Stimulated activated naive CD4-positive, alpha-beta T cell (primary cell): ENCODE results near the gene VAPB.

Experiments
- DNase-seq, 6 experiments: peaks; one replicate each; lab custom pipeline; 2025; lab: John Stamatoyannopoulos, UW

The VAPB gene

DNA sequence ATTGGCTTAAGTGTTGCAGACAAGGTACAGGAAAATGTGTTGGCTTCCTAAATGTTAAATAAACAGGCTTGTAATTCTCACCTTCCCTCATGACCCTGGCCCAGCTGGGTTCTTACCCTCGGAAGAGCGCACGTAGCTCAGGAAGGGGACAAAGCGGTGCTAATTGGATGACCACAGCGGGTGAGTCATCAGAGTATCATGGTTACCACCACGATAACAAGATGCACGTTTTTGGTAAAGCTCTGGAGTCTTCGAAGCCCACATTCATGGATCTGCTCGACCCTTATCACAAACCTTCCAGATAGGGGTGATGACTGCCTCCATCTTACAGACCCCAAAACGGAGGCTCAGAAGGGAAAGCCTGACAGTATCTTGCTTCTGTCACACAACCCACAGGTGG lies 93.4 kb downstream of the VAPB start:
- no peak for DNase-seq

DNA sequence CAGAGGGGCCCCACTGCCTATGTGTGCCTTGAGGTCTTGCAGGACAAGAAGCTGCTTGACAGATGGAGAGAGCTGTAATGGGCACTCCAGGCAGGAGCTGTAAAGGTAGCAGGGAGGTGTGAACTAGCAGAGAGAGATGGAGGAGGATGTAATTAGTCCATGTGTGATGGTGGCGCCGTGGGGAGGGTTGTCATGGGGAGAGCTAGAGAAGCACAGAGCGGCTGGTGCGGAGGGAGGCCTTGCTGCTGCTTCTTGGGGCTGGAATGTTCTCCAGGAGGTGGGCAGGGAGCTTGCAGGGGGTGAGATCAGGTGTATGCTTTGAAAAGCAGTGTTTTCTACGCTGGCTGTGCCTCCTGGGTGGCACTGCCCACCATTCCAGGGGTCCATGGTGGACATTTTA lies 94.0 kb downstream of the VAPB start:
- no peak for DNase-seq

DNA sequence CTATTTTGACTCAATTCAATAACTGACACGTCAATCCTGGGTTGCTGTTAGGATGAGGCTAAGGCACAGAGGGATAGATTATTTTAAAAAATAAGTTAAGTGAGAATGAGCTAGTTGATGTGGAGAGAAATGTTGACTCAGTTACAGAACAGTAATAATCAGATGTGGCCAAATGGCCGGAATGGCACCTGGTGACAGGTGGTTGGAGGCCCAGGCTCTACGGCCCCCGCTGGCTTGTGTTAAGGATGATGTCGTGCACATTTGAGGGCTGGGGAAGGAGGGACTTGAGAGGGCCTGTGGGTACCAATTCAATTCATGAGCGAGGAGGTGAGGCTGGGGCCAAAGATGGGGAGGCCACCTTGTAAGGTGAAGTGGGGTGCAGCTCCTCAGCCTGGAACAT lies 94.4 kb downstream of the VAPB start:
- no peak for DNase-seq

DNA sequence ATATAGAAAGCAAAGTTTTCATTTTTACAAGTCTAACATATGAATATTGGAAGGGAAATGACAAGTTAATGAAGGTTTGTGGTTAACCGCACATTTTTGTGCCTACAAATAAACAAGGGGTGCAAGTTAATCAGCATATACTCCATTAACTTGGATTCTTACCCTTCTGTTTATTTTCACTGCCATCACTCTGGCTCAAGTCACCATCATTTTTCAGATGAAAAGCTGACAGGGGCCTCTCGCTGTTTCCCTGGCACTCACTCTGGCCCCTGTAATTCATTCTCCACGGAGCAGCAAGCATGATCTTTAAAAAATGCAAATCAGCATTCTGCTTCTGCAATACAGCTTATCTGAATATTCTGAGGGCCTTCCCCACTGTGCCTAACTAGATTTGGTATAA lies 96.4 kb downstream of the VAPB start:
- no peak for DNase-seq

DNA sequence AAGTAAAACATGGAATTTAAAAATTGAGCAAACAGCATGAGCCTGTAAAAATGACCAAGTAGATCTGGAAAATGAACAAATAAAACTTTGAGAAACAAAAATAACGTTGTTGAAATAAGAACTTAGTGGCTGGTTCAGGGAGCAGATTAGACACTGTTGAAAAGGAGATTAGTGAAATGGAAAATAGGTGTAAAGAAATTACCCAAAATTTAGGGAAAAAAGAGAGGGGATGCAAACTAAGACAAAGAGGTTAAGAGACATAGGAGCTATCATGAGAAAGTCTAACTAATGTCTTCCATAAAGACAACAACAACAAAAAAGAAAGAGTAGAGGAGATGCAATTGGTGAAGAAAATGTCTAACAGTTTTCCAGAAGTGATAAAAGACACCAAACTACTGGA lies 97.2 kb downstream of the VAPB start:
- no peak for DNase-seq

DNA sequence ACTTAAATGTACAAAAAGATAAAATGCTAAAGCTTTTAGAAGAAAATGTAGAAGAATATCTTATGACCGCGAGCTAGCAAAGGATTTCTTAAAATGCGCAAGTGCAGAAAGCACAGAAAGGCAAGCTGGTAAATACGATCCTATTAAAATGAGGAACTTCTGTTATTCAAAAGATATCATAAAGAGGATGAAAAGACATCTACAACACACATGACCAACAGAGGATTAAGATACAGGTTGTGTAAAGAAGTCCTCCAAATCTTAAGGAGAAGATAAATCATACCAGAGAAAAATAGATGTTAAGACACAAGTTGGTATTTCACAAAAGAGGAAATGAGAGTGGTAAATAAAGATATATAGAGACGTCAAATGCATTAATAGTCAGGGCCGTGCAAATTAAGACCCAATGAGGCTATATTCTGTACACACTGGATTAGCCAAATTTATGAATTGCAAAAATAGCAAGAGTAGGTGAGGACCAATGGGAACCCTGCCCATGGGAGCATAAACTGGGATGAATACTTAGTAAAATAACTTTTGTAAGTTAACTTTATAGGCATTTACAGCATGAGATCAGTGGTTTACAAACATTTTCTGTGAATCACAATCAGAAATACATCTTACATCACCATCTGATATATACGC lies 103.2 kb downstream of the VAPB start:
- DNase-seq, result no peak

DNA sequence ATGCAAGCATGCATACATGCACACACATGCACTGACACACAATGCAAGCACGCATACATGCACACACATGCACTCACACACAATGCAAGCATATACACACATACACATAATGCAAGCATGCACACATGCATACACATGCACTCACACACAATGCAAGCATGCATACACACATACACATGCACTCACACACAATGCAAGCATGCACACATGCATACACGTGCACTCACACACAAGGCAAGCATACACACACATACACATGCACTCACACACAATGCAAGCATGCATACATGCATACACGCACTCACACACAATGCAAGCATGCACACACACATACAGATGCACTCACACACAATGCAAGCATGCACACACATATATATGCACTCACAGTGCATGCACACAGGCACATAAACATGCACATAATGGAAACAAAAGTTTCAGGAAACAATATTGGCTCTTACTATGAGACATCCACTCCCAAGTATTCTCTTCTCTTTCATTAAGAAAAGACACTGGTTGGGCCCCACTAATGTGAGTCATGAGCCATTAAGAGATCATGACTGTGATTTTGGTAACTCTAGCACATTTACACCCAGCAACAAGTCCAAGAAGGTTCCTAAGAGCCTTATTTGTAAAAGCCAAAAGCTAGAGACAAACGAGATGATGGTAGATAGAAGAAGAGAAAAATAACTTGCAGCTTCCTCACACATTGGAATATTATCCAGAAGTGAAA lies 103.9 kb downstream of the VAPB start:
- no peak for DNase-seq

DNA sequence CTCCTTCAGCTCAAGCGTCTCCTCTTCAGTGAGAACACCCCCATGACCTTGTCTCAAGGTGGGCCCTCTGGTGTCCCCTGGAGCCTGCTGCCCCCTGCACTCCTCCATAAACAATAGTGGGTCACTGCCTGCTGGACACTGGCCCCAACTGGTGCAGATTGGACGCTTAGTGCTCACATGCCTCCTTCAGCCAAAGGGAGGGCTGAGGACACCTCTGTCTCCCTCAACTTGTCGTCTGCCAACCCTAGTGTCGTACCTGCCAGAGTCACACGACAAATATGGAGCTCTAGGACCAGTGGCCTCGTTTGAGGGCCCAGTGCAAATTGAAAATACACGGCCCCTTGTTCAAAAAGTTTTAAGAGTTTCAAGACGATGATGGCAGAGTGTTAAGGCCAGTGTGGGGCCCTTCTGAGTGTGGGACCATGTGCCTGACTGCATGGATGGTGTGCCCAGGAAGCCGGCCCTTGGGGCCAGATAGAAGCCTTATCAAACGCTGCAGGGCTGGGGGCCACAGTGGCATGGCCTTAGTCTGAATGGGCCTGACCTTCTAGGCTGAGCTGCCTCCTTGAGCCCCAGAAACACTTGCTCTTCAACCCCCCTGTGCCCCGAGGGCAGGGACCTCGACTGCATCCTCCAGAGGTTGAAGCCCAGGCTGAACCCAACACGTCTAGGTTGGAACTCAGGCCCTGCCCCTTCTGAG lies 106.0 kb downstream of the VAPB start:
- no peak for DNase-seq

DNA sequence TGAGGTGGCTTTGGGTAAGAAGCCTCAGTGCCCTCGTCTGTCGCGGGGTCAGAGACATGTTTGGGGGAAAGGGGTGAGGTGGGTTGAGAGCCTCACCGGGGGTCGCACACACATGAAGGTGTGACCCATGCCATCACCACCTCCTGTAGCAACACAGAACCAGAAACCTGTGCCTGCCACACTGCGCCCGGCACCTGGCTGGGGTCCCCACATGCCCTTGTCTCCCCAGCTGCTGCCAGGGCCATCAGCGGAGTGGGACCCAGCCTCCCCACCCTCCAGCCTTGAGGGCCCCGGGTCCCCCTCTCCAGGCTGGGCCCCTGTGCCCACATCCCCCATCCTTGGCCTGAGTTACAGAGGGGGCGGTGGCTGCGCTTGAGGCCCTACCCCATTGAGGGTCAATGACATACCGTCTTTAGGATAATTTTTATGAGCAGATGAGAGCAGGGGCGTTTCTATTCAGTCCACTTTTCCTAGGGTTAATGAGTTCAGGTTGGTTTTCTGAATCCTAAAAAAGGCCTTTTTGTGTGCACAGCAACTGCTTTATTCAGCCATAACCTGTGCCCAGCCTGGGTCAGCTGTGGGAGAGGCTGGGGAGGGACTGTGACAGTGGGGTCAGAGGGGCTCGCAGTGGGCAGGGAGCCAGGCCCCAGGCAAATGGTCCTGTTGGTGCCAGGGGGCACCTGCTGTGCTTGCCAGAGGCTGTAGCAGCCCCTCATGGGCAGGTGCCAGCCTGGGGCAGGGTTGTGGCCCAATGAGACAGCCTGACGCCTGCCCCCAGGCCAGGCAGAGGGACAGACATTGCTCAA lies 106.8 kb downstream of the VAPB start:
- DNase-seq, result no peak

DNA sequence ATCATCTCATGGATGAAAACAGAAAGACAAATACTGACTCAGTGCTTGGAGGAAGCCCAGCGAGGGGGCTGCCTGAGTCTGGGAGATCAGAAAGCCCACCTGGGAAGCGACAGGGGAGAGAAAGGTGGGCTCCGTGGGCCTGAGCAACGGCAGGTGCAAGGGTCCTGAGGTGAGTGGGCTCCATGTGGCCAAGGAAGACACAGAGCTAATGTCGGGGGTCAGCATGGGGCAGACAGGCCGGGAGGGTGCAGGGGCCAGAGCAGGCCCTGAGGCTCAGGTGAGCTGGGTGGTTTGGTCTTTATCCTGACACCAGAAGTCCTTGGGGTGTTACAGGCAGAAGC lies 107.4 kb downstream of the VAPB start:
- no peak for DNase-seq

DNA sequence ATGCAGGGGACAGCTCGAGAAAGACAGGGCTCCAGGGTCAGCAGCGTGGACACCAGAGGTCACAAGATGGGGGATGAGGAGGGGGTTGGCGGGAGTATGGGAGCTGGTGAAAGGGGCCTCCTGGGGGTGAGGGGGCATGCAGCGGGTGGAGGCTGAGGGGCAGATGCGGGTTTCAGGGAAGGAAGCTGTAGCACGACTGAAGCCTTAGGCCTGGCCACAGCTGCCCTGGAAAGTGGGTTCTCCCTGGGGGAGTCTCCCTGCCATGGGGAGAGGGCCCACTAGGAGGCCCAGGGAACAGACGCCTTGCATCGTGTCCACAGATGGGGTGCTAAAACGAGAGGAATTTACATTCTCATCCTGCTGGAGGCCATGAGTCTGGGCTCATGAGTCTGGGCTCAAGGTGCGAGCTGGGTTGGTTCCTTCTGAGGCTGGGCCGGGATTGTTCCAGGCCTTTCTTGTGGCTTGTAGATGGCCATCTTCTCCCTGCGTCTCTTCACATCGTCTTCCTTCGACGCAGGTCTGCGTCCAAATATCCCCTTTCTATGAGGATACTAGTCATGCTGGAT lies 108.1 kb downstream of the VAPB start:
- no peak for DNase-seq

DNA sequence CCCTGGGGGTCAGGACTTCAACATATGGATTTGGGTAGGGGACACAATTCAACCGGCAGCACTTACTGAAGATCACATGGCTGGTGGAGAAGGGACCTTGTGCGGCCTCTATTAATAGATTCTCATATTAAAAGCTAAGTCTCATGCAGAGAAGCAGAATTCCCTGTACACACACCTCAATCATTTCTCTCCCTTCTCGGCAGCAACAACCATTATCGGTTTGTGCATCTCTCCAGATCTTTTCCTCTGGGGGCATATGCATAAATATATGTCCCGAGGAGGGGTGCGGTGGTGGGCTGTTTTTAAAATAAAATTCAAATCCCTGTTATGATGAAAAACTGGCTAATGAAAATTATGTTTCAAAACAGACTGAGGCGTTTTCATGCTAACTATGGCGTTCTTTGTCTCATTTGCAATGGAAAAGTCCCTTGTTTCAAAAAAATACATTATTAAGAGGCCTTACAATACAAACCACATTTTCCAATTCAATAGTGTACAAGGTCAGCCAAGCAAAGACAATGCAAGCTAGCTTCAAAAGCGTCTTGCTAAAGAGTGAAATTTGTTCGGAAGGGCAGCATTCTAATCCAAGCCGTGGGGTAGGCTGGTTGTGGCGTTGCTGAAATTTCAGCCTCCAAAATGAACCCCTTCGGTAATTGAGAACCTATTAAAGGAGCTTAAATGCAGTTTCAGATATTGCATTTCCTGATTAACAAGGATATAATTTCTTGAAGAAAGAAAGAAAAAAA lies 108.9 kb downstream of the VAPB start:
- DNase-seq, result no peak

DNA sequence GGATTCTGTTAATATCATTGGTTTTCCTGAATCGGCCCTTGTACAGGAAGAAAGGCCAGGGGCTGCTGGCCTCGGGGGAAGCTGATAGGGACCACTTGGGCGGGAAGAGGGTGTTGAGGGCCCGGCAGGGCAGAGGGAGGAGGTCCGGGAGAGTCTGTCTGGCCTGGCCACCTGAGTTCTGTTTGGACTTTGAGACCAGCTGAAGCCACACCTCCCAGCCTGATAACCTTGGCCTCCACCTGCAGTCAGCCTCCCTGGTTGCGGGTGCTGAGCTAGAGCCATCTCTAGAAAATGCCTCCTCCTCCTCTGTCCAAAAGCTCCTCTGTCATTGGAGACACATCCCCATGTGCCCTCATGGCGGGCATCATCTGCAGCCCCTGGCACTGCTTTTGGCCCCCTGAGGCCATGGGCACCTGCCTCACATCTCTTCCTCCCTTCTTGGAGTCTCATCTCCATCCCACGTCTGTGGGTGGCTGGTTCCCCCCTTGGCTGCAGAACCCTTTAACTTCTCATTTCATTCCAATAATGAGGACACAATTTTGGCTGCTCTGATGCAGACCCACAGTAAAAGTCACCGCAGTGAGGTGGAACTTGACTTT lies 109.5 kb downstream of the VAPB start:
- DNase-seq, result no peak

DNA sequence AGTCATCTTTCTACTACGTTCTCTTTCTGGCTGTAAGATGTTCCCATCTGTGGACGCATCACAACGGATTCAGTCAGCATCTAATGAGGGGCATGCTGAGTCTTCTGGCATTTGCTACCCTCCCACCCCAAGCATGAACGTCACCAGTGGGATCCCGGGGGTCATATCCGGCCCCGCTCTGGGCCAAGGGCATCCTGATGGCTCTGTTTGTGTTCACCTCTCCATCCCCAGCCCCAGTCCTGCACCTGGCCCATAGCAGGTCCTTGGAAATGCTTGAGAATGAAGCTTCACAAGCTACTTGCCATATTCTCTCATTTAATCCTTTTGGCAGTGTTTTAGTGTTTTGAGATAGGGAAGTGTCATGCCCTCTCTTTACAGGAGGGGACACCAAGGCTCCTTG lies 111.2 kb downstream of the VAPB start:
- DNase-seq, result no peak
